ENCODE measurements around the gene MORN5. TPM values are rescaled to one million over a fixed set of nuclear protein-coding genes. Genes with fewer than 3 reads are reported as not detected.

The MORN5 gene
- total and polyA plus RNA-seq, 8 donors, result 3.3 to 80.4 (median 13.6) TPM; not detected in 5

DNA sequence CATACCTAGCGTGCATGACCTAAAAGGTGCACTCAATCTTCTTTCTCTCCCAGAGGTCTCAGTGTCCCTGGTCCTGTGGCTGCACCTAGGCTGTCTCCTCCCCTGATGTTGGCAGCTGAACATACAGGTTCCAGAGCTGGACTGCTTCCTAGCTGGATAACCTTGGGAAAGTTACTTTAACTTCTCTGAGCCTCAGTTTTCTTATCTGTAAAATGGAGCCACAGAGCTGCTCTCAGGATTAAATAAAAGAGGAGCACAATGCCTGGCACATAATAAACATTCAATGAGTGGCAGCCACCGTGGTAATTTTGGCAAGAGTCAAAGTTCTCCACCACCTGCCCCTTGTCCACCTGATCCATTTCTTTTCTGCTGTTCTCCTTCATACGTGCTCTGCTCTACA lies 14.0 kb downstream of the MORN5 start:
- H3K27ac ChIP-seq, result no peak overlapping the region
- H3K27me3 ChIP-seq, result peaks cover 0 to 24% (median 0%) of the 10 kb centered on the region in 3 donors
- no peak for DNase-seq
- no peaks in the 10 kb centered on the region for H3K9me3 ChIP-seq
- intact Hi-C loops (cut with DNase I; ENCODE audit: low total_unique reads), result no loop called here
- no peaks in the 10 kb centered on the region for H3K36me3 ChIP-seq
- 74 to 84% (median 76%) methylated on average over 3 of the region's 3 CpGs for WGBS, 5 donors
- H3K4me1 ChIP-seq, result no peaks in the 10 kb centered on the region
- H3K4me3 ChIP-seq, result no peak overlapping the region
- TF ChIP-seq POLR2AphosphoS5 (IDR thresholded peaks at IDR 0.05), result no peak
- TF ChIP-seq POLR2A (IDR thresholded peaks at IDR 0.05), result no peak
- TF ChIP-seq EP300 (IDR thresholded peaks at IDR 0.05), result no peak
- TF ChIP-seq, protein P1, sequence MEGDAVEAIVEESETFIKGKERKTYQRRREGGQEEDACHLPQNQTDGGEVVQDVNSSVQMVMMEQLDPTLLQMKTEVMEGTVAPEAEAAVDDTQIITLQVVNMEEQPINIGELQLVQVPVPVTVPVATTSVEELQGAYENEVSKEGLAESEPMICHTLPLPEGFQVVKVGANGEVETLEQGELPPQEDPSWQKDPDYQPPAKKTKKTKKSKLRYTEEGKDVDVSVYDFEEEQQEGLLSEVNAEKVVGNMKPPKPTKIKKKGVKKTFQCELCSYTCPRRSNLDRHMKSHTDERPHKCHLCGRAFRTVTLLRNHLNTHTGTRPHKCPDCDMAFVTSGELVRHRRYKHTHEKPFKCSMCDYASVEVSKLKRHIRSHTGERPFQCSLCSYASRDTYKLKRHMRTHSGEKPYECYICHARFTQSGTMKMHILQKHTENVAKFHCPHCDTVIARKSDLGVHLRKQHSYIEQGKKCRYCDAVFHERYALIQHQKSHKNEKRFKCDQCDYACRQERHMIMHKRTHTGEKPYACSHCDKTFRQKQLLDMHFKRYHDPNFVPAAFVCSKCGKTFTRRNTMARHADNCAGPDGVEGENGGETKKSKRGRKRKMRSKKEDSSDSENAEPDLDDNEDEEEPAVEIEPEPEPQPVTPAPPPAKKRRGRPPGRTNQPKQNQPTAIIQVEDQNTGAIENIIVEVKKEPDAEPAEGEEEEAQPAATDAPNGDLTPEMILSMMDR (IDR thresholded peaks at IDR 0.05), result no peak

DNA sequence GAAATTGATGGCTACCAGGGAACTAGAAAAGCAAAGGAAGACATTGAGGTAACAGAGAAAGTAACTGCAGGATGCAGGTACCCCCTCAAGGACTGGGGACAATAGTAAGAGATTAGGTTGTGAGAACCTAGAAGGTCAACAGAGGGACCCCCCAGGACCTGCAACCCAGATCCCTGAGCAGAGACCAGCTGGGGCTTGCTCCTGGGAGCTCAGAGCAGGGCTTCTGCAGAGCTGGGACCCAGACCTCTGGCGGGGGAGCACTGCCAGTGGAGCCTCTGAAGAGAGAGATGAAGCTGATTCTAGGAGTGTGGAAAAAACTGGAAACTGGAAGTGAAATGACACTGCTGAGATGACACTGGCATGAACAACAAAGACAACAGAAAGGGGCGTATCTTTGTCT lies 17.2 kb downstream of the MORN5 start:
- H3K27me3 ChIP-seq, result peaks cover 0 to 24% (median 0%) of the 10 kb centered on the region in 3 donors
- no peaks in the 10 kb centered on the region for H3K36me3 ChIP-seq
- H3K4me1 ChIP-seq, result no peaks in the 10 kb centered on the region
- no peak overlapping the region for H3K27ac ChIP-seq
- WGBS, 5 donors, result 77 to 94% (median 91%) methylated on average over 2 of the region's 2 CpGs
- TF ChIP-seq, protein P1 (IDR thresholded peaks at IDR 0.05), result no peak
- no peak for TF ChIP-seq EP300 (IDR thresholded peaks at IDR 0.05)
- no peak for TF ChIP-seq POLR2A (IDR thresholded peaks at IDR 0.05)
- TF ChIP-seq POLR2AphosphoS5 (IDR thresholded peaks at IDR 0.05), result no peak
- no peak for DNase-seq
- H3K9me3 ChIP-seq, result no peaks in the 10 kb centered on the region
- no peak overlapping the region for H3K4me3 ChIP-seq
- intact Hi-C loops (cut with DNase I; ENCODE audit: low total_unique reads), result no loop called here

DNA sequence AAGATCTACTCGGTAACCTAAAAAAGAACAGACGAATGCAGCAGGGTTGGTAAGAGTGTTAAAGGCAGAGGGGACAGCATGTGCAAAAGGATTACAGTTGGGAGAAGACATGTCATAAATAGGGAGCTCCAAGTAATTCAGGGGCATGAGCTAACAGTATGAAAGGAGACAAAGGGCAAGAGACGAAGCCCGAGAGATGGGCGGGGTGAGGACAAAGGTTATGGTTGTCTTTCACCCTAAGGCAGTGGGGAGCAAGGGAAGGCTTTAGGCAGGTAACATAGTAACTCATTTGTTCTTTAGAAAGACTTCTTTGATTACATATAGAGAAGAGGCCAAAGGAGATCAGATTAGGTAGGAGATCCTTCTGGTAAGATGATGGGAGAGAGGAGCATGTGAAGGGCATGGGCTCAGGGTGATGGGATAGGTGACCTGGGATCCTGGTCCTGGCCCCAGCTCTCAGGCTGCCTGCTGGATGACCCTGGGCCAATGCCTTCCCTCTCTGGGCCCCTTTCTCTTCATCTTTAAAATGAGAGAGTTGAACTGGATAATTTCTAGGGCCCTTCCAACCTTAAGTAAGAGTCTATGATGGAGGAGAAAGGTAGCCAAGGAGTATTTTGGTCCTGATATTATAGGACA lies 19.5 kb downstream of the MORN5 start:
- no peaks in the 10 kb centered on the region for H3K4me1 ChIP-seq
- H3K27me3 ChIP-seq, result peaks cover 0 to 10% (median 8%) of the 10 kb centered on the region in 3 donors
- H3K27ac ChIP-seq, result no peak overlapping the region
- no peak for TF ChIP-seq POLR2A (IDR thresholded peaks at IDR 0.05)
- TF ChIP-seq EP300 (IDR thresholded peaks at IDR 0.05), result no peak
- TF ChIP-seq, protein P1 (IDR thresholded peaks at IDR 0.05), result no peak
- TF ChIP-seq POLR2AphosphoS5 (IDR thresholded peaks at IDR 0.05), result no peak
- H3K4me3 ChIP-seq, result no peak overlapping the region
- 67 to 79% (median 73%) methylated on average over 5 of the region's 5 CpGs for WGBS, 5 donors
- intact Hi-C loops (cut with DNase I; ENCODE audit: low total_unique reads), result no loop called here
- no peaks in the 10 kb centered on the region for H3K36me3 ChIP-seq
- no peaks in the 10 kb centered on the region for H3K9me3 ChIP-seq
- no peak for DNase-seq

DNA sequence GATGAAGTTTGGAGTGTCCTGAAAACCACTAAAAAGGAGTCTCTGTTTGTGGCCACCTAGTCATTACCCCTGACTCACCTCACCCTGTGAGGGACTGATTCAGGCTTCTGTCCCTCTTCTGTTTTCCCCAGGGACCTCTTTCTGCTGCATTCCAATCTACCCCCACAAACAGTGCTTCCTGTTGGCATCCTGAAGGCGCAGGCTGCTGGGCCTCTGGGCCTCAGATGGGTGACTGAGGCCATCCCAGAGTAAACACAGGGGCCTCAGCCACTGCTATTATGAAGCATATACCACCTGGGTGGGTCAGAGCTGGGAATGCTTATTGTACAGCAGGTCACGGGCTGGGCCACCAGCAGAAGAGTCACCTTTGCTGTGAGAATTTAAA lies 20.0 kb downstream of the MORN5 start:
- H3K36me3 ChIP-seq, result no peaks in the 10 kb centered on the region
- TF ChIP-seq POLR2AphosphoS5 (IDR thresholded peaks at IDR 0.05), result no peak
- TF ChIP-seq POLR2A (IDR thresholded peaks at IDR 0.05), result no peak
- no peak for TF ChIP-seq EP300 (IDR thresholded peaks at IDR 0.05)
- TF ChIP-seq, protein P1 (IDR thresholded peaks at IDR 0.05), result no peak
- intact Hi-C loops (cut with DNase I; ENCODE audit: low total_unique reads), result no loop called here
- no peaks in the 10 kb centered on the region for H3K4me1 ChIP-seq
- H3K9me3 ChIP-seq, result no peaks in the 10 kb centered on the region
- WGBS, 5 donors, result 61 to 81% (median 74%) methylated on average over 2 of the region's 2 CpGs
- H3K27ac ChIP-seq, result no peak overlapping the region
- no peak overlapping the region for H3K4me3 ChIP-seq
- peaks cover 0 to 10% (median 3%) of the 10 kb centered on the region in 3 donors for H3K27me3 ChIP-seq
- no peak for DNase-seq

All from stomach (tissue), 9 donors.